GM19463 (cell line): ENCODE data around the gene PIGU.
"Not testable (repeated sequence)": the region's sequence is repeated elsewhere in the genome, so short reads cannot be mapped to it uniquely, and the experiment has no call there.

ENCODE experiments used
- ATAC-seq: cut with Tn5 transposase; IDR thresholded peaks from one replicate; pipeline ENCODE4 v1.9.1; 2021; ENCODE audit warnings: mild to moderate bottlenecking, moderate library complexity; ENCODE audit not compliant: unreplicated experiment

The PIGU gene

GRCh38 chr20:34624629-34625028, 52.3 kb downstream of the PIGU start:
- no peak for ATAC-seq

- ATAC-seq = no peak
Measured at GRCh38 chr20:34622821-34623451, 54.0 kb downstream of the PIGU start.

- ATAC-seq = no peak
Measured at GRCh38 chr20:34621383-34622367, 55.2 kb downstream of the PIGU start.

GRCh38 chr20:34621036-34621343, 55.9 kb downstream of the PIGU start:
- ATAC-seq = no peak

- ATAC-seq = no peak
Measured at GRCh38 chr20:34618676-34619075, 58.2 kb downstream of the PIGU start.

GRCh38 chr20:34616913-34617312, 60.0 kb downstream of the PIGU start:
- not testable (repeated sequence) for ATAC-seq

- ATAC-seq = no peak
Measured at GRCh38 chr20:34615477-34615876, 61.4 kb downstream of the PIGU start.

- ATAC-seq = not testable (repeated sequence)
Measured at GRCh38 chr20:34611976-34612375, 64.9 kb downstream of the PIGU start.

GRCh38 chr20:34607066-34607465, 69.8 kb downstream of the PIGU start:
- ATAC-seq = no peak

- ATAC-seq = no peak
Measured at GRCh38 chr20:34604980-34605788, 71.7 kb downstream of the PIGU start.

GRCh38 chr20:34600892-34601653, 75.8 kb downstream of the PIGU start:
- no peak for ATAC-seq

- no peak for ATAC-seq
Measured at GRCh38 chr20:34595377-34596184, 81.3 kb downstream of the PIGU start.

- no peak for ATAC-seq
Measured at GRCh38 chr20:34586488-34587163, 90.3 kb downstream of the PIGU start.

- ATAC-seq = no peak
Measured at GRCh38 chr20:34585019-34585418, 91.9 kb downstream of the PIGU start.

GRCh38 chr20:34583544-34583943, 93.3 kb downstream of the PIGU start:
- no peak for ATAC-seq

GRCh38 chr20:34582911-34583310, 94.0 kb downstream of the PIGU start:
- ATAC-seq = no peak

- no peak for ATAC-seq
Measured at GRCh38 chr20:34582221-34582620, 94.7 kb downstream of the PIGU start.

GRCh38 chr20:34581341-34582184, 95.3 kb downstream of the PIGU start:
- ATAC-seq = no peak
